MM.1S (cell line): ENCODE data around the gene ALDH1A2.

Experiments
- DNase-seq: peaks from one replicate; pipeline ENCODE4 v3.0.0-alpha.2; 2015
- H2AFZ ChIP-seq: fragments of 300-600 bp; sonication (generic); 2 replicates; pipeline ENCODE4 v1.6.0; 2016; ENCODE audit warnings: antibody characterized with exemption, low read length
- H3F3A ChIP-seq: fragments of 300-600 bp; sonication (generic); 2 replicates; pipeline ENCODE4 v1.6.1; 2016; ENCODE audit warnings: mild to moderate bottlenecking, antibody characterized with exemption, low read length, moderate library complexity, mixed read lengths; ENCODE audit not compliant: insufficient read depth
- H3K27ac ChIP-seq: fragments of 300-600 bp; sonication (generic); 2 replicates; pipeline ENCODE4 v1.5.1; 2016; ENCODE audit warnings: mild to moderate bottlenecking, low read length
- H3K27me3 ChIP-seq: fragments of 300-600 bp; sonication (generic); replicated peaks from 2 replicates; pipeline ENCODE4 v1.6.0; 2016; ENCODE audit warnings: low read length; ENCODE audit not compliant: insufficient read depth
- H3K36me3 ChIP-seq: fragments of 300-600 bp; sonication (generic); replicated peaks from 2 replicates; pipeline ENCODE4 v1.6.1; 2016; ENCODE audit warnings: mild to moderate bottlenecking, low read length, mixed read lengths; ENCODE audit not compliant: insufficient read depth
- H3K4me1 ChIP-seq: fragments of 300-600 bp; sonication (generic); 2 replicates; pipeline ENCODE4 v1.6.1; 2016; ENCODE audit warnings: low read length, mixed read lengths
- H3K4me2 ChIP-seq: fragments of 300-600 bp; sonication (generic); 2 replicates; pipeline ENCODE4 v1.6.0; 2016; ENCODE audit warnings: low read depth, low read length
- H3K4me3 ChIP-seq: fragments of 300-600 bp; sonication (generic); 2 replicates; pipeline ENCODE4 v1.5.1; 2016; ENCODE audit warnings: low read length, mixed read lengths
- H3K79me2 ChIP-seq: fragments of 300-600 bp; sonication (generic); 2 replicates; pipeline ENCODE4 v1.6.1; 2016; ENCODE audit warnings: mixed run types, low read length, mixed read lengths
- H3K9ac ChIP-seq: fragments of 300-600 bp; sonication (generic); 2 replicates; pipeline ENCODE4 v1.6.1; 2016; ENCODE audit warnings: low read length, mixed read lengths
- H3K9me2 ChIP-seq: fragments of 300-600 bp; sonication (generic); replicated peaks from 2 replicates; pipeline ENCODE4 v1.6.1; 2016; ENCODE audit warnings: mild to moderate bottlenecking, low read length, mixed read lengths; ENCODE audit not compliant: insufficient read depth
- H3K9me3 ChIP-seq: fragments of 300-600 bp; sonication (generic); replicated peaks from 2 replicates; pipeline ENCODE4 v1.6.1; 2016; ENCODE audit warnings: mild to moderate bottlenecking, low read length, mixed read lengths; ENCODE audit not compliant: insufficient read depth
- H4K20me1 ChIP-seq: fragments of 300-600 bp; sonication (generic); 2 replicates; pipeline ENCODE4 v1.6.1; 2016; ENCODE audit warnings: mild to moderate bottlenecking, low read length, moderate library complexity, mixed read lengths; ENCODE audit not compliant: insufficient read depth
- EZH2 ChIP-seq: fragments of 300-600 bp; sonication (generic); optimal IDR thresholded peaks from 2 replicates; pipeline ENCODE3; 2017; ENCODE audit warnings: low read depth, mild to moderate bottlenecking, antibody characterized with exemption, low read length, mixed read lengths
- EZH2phosphoT487 ChIP-seq: fragments of 300-600 bp; sonication (generic); IDR thresholded peaks from 2 replicates; pipeline ENCODE4 v1.6.1; 2018; ENCODE audit warnings: antibody characterized with exemption, low read length
- TF ChIP-seq, protein P1 (sequence below): fragments of 300-600 bp; sonication (generic); IDR thresholded peaks from 2 replicates; pipeline ENCODE4 v1.5.1; 2016; ENCODE audit warnings: antibody characterized with exemption, low read length, mixed read lengths

The ALDH1A2 gene

DNA sequence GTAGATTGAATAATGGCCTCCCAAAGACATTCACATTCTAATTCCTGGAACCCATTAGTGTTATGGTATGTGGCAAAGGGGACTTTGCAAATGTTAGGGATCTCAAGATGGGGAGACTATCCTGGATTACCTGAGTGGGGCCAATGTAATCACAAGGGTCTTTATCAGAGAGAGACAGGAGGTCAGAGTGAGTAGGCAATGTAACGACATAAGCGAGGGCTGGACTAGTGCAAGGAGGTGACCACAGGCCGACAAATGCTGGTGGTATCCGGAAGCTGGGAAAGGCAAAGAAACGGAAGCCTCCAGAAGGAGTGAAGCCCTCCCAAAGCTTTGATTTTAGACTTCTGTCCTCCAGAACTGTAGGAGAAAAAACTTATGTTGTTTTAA, 46.2 kb upstream of the ALDH1A2 start:
- no peaks in the 10 kb centered on the region for H3K9me3 ChIP-seq
- H3K79me2 ChIP-seq = no peaks in the 10 kb centered on the region
- no peaks in the 10 kb centered on the region for H3K36me3 ChIP-seq
- no peak for DNase-seq
- no peaks in the 10 kb centered on the region for H4K20me1 ChIP-seq
- H3K27me3 ChIP-seq = no peaks in the 10 kb centered on the region
- no peaks in the 10 kb centered on the region for H3K4me1 ChIP-seq
- H3K9ac ChIP-seq = no peak overlapping the region
- no peak overlapping the region for H3K4me2 ChIP-seq
- no peak overlapping the region for H3K4me3 ChIP-seq
- H3K27ac ChIP-seq = no peak overlapping the region
- no peak overlapping the region for H2AFZ ChIP-seq
- no peaks in the 10 kb centered on the region for H3F3A ChIP-seq
- TF ChIP-seq EZH2 = no peak
- TF ChIP-seq EZH2phosphoT487 = no peak
- TF ChIP-seq, protein P1, sequence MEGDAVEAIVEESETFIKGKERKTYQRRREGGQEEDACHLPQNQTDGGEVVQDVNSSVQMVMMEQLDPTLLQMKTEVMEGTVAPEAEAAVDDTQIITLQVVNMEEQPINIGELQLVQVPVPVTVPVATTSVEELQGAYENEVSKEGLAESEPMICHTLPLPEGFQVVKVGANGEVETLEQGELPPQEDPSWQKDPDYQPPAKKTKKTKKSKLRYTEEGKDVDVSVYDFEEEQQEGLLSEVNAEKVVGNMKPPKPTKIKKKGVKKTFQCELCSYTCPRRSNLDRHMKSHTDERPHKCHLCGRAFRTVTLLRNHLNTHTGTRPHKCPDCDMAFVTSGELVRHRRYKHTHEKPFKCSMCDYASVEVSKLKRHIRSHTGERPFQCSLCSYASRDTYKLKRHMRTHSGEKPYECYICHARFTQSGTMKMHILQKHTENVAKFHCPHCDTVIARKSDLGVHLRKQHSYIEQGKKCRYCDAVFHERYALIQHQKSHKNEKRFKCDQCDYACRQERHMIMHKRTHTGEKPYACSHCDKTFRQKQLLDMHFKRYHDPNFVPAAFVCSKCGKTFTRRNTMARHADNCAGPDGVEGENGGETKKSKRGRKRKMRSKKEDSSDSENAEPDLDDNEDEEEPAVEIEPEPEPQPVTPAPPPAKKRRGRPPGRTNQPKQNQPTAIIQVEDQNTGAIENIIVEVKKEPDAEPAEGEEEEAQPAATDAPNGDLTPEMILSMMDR = no peak
- H3K9me2 ChIP-seq = no peaks in the 10 kb centered on the region

DNA sequence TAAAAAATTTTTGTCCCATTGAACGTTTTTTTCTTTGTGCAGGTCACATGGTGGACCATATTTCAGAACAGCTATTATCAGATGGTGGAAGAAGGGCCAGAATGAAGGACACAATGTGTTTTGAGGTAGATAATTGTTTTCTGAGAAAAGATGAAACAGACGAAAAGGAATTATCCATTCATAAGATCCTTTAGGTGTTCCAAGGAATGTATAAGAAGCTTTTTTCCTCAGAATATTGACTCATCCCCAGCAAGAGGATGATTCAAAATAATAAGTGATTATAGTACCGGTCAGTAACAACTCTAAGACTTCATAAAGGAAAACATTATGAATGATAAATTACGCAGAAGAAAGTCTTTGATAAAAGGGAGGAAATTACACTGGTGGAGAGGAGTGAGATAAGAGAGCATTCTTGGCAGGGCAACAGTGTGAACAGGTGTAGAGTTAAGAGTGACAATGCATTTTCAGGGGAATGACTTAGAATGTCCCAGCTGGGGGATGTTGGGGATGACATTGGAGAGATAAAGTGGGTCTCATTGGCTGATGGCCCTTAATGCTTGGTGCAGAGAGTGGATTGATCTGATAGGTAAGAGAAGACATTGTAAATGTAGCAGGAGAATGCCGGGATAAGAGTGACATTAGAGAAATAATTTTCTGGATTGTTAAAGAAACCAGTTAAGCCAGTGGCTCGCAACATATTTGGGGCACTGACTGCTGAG, 45.6 kb upstream of the ALDH1A2 start:
- Histone ChIP-seq H3K4me3 (no peak overlapping the region), H3K79me2 (no peaks in the 10 kb centered on the region), H2AFZ (no peak overlapping the region), H3K36me3 (no peaks in the 10 kb centered on the region), H3K9ac (no peak overlapping the region), H3K9me2 (no peaks in the 10 kb centered on the region), H3K27me3 (no peaks in the 10 kb centered on the region), H3K4me1 (no peaks in the 10 kb centered on the region), H3K4me2 (no peak overlapping the region), H3K9me3 (no peaks in the 10 kb centered on the region), H3K27ac (no peak overlapping the region), H4K20me1 (no peaks in the 10 kb centered on the region), H3F3A (no peaks in the 10 kb centered on the region)
- TF ChIP-seq EZH2 = no peak
- TF ChIP-seq, protein P1 = no peak
- no peak for TF ChIP-seq EZH2phosphoT487
- DNase-seq = no peak

DNA sequence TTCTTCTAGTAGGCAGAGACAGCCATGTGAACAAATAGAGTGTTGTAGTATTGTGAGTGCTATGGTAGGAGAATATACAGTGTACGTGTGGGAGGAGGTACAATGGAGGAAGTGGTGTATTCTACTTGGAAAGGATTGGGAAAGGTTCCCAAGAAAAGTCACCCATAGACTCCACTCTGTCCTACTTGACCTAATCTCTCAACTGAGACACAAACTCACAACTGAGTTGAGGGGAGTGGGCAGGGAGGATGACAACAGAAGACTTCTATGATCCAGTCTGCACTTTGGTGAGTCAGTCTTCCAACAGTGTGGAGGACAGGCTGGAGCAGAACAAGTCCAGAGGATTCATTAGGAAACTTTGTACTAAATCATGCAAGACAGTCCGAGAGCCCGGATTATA, 43.9 kb upstream of the ALDH1A2 start:
- H3K79me2 ChIP-seq = no peaks in the 10 kb centered on the region
- H4K20me1 ChIP-seq = no peaks in the 10 kb centered on the region
- no peak for DNase-seq
- no peaks in the 10 kb centered on the region for H3K9me2 ChIP-seq
- no peak overlapping the region for H3K4me2 ChIP-seq
- no peaks in the 10 kb centered on the region for H3K27me3 ChIP-seq
- no peaks in the 10 kb centered on the region for H3K9me3 ChIP-seq
- no peak overlapping the region for H3K9ac ChIP-seq
- H3K36me3 ChIP-seq = no peaks in the 10 kb centered on the region
- H3K4me3 ChIP-seq = no peak overlapping the region
- H3K27ac ChIP-seq = no peak overlapping the region
- no peaks in the 10 kb centered on the region for H3F3A ChIP-seq
- TF ChIP-seq EZH2 (no peak), EZH2phosphoT487 (no peak)
- TF ChIP-seq, protein P1 = no peak
- H2AFZ ChIP-seq = no peak overlapping the region
- H3K4me1 ChIP-seq = no peaks in the 10 kb centered on the region
